Bone marrow (tissue), 2 donors: Measurements from ENCODE around the gene MBD6.
A peak's percentile ranks its signal among the peaks of the same experiment; 100 is the strongest.
"Not testable (repeated sequence)": the region's sequence is repeated elsewhere in the genome, so short reads cannot be mapped to it uniquely, and the experiment has no call there.

Experiments used
- DNase-seq, 2 donors: peaks; one replicate each; lab custom pipeline; 2025; lab: John Stamatoyannopoulos, UW

MBD6 gene

GRCh38 chr12:57515408-57515933 lies 7.2 kb upstream of the MBD6 start:
- no peak for DNase-seq

- DNase-seq, result no peak
Observed at GRCh38 chr12:57515934-57516541, 6.6 kb upstream of the MBD6 start.

- no peak for DNase-seq
Observed at GRCh38 chr12:57516617-57517153, 5.9 kb upstream of the MBD6 start.

GRCh38 chr12:57517187-57517586 lies 5.4 kb upstream of the MBD6 start:
- DNase-seq, result no peak

GRCh38 chr12:57517718-57518117 lies 4.9 kb upstream of the MBD6 start:
- DNase-seq, result not testable (repeated sequence)

- no peak for DNase-seq
Observed at GRCh38 chr12:57518176-57518919, 4.3 kb upstream of the MBD6 start.

GRCh38 chr12:57518920-57519795 lies 3.5 kb upstream of the MBD6 start:
- no peak for DNase-seq

GRCh38 chr12:57519796-57520052 lies 2.9 kb upstream of the MBD6 start:
- no peak for DNase-seq

GRCh38 chr12:57520053-57520818 lies 2.4 kb upstream of the MBD6 start, which contains the start of gene DDIT3:
Gene DDIT3 (minus strand): TSS chr12:57520514. CDS start chr12:57517406, 3,108 bp downstream.
- peak; percentile 96 to 97 for DNase-seq

- no peak for DNase-seq
Observed at GRCh38 chr12:57521525-57522010, 1.1 kb upstream of the MBD6 start.

- DNase-seq, result peak in 1 of 2 donors; percentile 91
Observed at GRCh38 chr12:57522887-57523705, 472 bp downstream of the MBD6 start.

- no peak for DNase-seq
Observed at GRCh38 chr12:57523706-57524614, 1.3 kb downstream of the MBD6 start.

GRCh38 chr12:57524814-57525614 lies 2.4 kb downstream of the MBD6 start:
- no peak for DNase-seq

GRCh38 chr12:57525615-57526383 lies 3.2 kb downstream of the MBD6 start:
- no peak for DNase-seq

GRCh38 chr12:57526477-57527126 lies 4.0 kb downstream of the MBD6 start:
- no peak for DNase-seq

- DNase-seq, result no peak
Observed at GRCh38 chr12:57527184-57527583, 4.6 kb downstream of the MBD6 start.

GRCh38 chr12:57528176-57528575 lies 5.6 kb downstream of the MBD6 start:
- no peak for DNase-seq
